Activated gamma-delta T cell (primary cell): Measurements from ENCODE around the gene TFEB.

ENCODE experiments used
- DNase-seq: peaks from one replicate; lab custom pipeline; 2025; lab: John Stamatoyannopoulos, UW

The TFEB gene

DNA sequence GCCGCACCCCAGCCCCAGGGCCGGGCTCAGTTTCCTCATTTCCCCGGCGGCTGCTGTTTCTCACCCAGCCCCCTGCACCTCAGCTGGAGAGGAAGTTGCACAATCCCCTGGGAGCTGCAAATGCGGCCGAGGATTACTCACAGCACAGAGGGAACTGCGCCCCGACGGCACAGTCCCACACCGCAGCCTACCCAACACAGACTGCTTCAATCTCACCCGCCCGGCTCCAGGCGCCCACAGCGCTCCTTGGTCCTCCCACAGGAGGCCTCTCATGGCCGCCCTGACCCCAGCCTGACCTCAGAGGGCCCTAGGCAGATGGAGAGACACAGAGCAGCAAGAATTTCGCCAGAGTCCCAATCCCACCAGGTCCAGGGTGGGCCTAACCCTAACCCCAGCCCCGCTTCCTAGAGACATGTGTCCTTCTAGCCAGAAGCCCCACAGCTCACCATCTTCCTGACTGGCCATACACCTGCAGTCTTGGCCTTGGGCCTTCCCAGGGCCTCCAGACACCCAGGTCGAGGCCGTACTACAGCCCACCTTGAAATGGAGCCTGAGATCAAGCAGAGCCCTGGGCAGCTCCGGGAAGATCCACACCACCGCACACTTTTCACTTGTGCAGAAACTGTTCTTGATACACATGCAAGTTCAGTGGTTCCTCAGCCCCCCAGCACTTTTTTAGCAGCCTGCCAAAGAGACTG, 11.7 kb downstream of the TFEB start:
- no peak for DNase-seq

DNA sequence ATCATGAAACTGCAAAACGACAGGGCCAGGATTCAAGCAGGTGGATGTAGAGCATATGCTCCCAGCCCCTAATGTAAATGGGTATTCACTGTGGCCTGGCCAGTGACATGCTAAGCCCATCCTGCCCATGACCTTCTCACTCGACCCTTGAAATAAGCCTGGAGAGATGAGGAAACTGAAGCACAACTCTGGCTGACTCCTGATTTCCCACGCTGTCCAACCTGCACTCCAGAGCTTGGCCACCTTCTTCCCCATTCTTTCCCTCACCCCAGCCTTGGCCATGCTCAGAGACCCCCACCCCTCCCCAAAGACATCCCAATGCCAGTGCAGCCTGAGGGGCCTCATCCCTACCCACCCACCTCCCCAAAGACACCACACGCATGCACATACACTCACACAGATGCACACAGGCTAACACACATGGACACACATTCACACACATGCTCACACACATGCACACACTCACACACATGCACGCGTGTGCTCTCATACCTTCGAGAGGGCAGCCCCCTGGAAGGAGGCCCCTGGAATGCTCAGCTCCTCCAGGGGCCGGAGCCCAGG, 12.4 kb downstream of the TFEB start:
- DNase-seq: no peak

DNA sequence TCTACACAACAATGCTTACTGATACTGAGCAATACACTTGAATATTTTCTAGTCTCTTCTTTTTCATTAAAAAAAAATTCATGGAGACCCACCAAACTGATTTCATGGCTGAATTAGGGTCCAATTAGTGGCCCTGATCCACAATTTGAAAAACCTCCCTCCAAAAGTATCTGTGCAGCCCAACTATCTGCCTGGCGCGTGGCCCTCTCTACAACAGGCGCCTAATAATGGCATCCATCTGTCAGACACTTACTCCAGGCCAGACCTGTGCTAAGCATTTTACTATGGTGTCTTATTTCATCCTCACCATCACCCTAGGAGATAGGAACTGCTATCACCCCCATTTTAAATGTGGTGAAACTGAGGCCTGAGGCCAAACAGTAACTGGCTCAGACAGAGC, 14.0 kb downstream of the TFEB start:
- DNase-seq: no peak

DNA sequence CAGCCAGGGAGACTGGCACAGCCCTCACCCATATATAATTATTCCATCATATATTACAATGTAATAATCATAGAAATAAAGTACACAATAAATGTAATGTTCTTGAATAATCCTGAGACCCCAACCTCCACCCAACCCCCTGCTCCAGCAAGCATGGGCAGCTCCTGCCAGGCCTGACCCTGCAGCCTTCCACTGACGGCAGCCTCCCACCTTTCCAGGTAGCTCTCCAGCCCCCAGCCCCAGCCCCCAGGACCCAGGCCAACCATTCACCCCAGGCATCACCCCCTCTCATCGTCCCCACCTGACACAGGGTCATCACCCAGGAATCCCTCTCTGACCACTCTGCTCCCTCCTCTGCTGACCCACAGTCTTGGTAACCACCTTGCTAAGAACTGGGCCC, 14.6 kb downstream of the TFEB start:
- DNase-seq: no peak

DNA sequence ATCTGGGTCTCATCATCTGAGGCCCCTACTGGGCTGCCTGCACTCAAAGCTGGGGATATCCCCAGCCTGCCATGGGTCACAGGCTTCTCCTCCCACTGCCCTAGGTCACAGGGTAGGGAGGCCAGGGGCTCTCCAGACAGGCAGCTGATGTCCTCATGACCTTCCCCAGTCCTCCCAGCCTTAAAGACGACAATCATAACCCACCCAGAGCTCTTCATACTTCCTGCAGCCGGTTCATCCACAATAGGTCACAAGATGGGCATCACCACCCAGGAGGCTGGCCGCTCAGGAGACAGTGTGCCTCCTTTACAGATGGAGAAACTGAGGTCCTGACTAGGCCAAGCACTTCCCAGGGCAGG, 15.2 kb downstream of the TFEB start:
- no peak for DNase-seq

DNA sequence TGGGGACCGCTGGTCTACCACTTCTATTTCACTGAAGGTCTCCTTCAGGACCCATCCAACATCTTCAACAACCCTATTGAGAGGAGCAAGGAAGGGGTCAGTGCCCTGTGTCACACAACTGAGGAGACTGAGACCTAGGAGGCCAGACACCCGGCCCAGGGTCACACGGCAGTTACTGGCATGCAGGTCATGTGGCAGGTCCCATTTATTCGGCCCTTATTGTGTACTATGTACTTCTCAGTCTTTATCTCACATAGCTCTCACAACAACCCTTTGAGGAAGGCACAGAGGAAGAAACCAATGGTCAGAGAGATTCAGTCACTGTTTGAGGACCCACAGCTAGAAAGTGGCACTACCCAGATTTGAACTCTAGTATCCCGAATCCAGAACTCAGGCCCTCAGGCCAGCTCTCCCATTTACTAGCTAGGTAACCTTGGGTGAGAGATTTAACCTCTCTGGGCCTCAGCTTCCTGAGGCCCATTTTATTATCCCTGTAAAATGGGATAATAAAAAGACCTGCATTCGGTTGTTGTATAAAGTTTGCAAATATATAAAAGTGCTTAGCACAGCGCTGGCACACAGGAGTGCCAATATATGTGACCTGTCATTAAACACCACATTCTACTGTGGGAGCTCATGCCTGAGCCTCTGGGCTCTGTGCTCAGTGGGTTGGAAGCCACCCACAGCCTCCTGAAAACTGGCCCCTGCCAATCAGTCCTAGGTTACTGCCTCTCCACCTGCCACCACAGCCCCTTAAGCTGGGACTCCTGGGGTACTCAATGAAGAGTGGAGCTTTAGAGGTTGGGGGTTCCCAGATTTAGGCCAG, 15.8 kb downstream of the TFEB start:
- no peak for DNase-seq

DNA sequence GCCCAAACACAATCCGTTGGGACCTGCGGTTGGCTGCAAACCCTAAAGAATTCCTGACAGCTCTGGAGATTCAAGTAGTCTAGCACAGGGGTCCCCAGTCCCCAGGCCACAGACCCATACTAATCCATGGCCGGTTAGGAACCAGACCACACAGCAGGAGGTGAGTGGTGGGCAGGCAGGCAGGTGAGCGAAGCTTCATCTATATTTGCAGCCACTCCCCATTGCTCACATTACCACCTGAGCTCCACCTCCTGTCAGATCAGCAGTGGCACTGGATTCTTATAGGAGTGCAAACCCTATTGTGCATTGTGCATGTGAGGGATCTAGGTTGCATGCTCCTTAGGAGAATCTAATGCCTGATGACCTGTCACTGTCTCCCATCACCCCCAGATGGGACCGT, 16.6 kb downstream of the TFEB start:
- DNase-seq: no peak

DNA sequence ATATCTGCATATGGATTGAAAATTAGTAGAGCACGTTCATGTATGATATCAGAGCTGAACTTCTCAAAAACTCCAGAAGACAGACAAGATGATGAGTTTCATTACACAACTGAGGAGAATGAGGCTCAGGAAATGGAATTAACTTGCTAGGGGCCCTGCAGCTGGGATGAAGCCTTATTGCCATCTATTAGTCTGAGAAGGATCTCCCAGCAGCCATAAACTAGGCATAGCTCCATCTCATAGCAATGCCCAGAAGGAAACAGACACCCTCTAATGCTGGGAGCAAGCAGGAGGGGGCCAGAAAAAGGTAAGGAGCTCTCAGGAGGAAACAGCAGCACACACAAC, 18.0 kb downstream of the TFEB start:
- no peak for DNase-seq

DNA sequence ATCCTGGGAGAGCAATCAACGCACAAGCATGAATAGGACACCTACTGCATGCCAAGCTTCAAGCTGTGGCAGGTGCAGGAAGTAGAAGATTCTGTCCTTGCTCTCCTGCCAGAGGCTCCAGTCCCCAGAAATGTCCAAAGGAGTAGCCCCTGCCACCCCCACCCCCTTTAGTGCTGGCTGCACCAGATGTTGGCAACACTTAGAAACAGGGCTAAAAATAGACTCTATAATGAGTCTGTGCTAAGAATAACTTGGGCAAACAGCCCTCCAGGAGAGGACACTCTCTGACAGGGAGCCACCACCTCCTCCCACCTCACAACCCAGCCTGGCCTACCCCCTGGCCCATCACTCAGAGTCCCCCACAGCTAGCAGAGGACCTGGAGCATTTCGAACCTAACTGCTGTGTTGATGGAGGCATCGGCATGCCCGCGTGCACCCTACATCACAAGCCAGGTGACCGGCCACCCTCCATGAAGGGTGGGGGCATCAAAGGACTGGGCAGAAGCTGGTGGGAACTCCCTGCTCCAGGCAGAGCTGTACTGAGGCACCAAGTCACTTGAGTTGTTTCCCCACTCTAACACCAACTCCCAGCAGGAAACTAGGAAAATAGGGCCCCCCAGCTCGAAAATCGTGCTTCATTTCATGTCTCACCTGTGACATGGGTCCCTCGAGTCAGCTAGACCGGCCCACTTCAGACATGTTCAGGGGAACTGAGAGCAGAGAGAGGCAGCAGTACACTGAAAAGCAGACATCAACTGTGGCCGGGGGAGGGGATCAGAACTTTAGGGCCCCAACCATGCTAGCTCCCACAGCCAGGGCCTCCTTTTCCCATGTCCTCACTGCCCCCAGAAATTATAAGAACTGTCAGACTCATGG, 18.7 kb downstream of the TFEB start:
- no peak for DNase-seq

DNA sequence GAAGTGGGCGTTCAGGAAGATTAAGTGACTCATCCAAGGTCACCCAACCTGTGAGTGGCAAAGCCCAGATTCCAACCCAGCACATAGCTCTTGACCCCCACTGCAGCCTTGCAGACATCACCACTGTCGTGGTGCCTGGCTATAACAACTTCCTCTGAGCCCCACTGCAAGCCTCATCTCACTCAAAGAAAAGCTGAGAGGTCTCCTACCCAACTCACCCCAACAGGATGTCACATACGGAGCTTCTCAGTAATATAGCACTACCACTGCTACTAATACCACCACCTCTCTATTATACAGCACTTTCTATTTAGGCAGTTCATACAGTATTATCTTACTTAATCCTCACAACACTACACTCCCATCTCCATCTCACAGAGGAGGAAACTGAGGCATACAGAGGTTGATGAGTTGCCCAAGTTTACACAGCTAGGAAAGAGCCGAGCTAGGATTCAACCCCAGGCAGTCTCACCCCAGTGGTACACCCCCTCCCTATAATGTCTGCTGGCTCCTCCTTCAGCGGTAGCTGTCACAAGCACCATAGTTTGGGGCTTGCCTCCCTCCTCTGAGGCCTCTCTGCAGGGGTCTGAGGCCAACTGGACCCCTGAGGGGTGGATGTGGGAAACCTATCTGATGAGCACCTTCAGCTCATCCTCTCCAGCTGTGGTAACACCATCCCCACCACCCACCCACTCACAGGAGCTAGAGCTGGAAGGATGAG, 19.5 kb downstream of the TFEB start:
- DNase-seq: no peak

DNA sequence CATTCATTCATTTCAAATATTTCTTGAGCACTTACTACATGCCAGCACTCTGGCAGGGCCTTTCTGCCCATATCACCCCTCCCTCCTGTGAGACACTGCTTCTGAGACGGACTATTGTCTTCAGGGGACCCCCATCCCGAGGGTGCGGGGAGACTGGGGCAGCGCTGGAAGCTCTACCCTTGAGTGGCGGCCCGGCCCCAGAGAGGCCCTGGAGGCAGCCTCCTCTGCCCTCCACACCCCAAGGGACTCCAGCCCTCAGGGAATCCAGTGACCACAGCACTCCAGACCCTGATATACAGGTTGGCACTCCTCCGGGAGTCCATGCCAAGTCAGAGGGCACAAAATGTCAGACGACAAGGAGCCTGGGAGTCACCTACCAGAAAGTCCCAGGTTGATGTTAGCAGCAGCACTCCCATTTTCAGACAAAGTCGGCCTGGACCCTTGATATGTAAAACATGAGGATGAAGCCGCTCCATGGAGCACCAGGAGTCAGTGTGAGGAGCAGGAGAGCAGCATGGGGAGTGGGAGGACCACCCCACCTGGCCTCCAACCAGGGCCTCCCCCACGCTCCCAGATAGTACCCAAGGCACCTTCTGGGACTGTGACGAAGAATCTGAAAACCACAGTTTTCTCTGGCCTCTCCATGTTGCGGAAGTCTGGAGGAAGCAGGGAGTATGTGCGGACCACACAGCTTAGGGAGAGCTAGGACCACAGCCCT, 20.7 kb downstream of the TFEB start:
- no peak for DNase-seq

DNA sequence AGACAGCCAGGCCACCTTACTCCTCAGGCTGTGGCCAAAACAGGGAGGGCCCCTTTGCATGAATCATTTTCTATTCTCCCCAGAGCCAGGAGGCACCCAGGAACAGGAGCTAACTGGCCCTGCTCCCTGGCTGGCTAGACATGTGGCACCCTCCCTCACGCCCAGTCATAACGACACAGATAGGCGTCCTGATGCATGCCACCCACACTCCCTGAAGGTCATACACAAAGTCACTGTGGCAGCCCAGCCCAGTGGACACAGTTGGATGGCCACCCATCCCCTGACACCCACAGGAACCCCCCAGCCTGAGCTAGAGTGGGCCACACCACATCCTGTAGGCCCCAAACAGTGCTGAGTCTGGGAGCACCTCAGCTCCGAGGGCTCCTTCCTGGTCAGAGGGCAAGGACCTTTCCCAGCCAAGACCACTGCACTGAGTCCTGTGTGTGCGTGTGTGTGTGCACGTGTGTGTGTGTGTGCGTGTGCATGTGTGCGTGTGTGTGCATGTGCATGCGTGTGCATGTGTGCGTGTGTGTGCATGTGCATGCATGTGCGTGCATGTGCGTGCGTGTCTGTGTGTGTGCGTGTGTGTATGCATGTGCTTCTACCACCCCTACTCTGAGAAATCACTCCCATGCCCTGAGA, 21.6 kb downstream of the TFEB start:
- DNase-seq: no peak

DNA sequence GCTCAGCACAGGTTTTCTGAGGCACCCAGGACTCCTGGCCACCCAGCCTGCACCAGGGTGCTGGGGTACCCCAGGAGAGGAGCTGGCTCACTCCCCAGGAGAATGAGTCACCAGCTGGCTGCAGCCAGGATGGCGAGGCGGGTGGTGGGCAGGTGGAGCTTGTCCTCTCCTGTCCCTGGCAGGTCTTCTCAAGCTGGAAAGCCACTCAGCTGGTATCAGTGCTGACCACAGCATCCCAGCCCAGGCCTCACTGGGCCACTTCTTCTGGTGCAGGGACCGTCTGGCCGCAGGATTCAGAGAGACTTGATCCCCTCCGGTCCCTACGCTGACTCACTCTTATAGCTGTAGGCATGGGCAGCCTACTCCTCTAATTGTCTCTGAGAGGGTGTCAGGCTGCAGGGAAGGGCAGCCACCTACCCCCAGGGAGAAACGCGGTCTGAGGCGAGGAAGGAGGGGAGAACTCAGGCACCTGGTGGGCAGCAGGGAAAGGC, 22.2 kb downstream of the TFEB start:
- no peak for DNase-seq

DNA sequence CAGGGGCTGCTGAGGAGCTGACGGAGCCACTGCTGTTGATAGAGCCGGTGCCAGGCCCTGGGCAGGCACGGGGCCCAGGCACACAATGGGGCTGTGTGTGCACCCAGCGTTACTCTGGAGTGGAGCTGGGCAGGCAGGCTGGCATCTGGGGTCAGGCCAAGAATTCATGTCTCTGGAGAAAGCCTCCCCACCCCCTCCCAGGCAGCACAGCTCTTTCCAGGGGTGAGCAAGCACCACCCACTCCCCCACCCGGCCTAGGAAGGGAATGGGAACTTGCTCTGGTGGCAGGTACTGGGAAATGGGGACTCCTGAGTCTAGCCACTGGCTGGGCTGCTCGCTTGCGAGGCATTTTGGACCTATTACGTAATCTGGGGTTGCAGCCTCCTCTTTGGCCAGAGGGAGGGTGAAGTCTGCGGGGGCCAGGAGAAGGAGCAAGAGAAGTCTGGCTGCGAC, 22.7 kb downstream of the TFEB start:
- DNase-seq: no peak

DNA sequence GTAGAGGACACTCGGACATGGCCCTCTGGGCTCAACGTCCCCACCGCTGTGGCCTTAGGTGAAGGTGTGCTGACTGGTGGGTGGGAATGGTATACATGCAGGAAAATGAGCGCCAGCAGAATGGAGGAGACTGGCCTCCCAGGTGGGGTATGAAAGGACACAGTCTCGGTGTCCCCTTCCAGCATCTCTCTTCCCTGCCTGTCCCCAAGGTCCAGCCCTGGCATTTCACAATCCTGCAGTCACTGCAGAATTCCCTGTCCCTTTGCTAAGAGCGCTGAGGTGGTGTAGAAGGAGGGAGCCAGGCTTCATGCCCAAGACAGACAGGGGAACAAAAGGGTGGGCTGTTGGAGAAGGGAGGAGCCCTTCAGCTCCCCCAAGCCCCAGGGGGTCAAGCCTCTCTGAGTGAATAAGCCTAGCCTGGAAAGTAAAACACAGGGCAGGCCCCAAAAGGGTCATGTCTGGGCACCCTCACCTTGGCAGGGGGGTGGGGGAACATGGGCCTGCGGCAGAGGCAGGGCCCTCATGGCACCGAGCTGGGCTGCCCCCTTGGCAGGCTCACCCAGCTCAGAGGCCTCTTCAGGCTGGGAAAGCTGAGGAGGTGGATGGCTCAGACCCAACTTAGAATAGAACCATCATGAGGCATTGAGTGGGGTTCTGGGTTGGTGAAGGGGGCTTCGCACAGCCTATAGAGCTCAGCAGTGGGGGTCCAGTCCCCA, 23.9 kb downstream of the TFEB start:
- no peak for DNase-seq

DNA sequence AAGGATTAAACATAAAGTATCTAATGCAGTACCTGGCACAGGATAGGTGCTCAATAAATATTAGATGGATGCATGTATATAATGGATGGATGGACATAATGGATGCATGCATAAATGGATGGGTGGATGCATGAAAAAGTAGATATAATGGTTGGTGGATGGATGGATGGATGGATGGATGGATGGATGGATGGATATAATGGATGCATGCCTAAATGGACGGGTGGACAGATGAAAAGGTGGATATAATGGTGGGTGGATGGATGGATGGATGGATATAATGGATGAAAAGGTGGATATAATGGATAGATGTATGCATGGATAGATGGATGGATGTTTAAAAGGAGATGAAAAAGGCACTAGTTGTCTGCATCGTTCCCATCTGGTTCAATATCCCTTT, 26.0 kb downstream of the TFEB start:
- no peak for DNase-seq

DNA sequence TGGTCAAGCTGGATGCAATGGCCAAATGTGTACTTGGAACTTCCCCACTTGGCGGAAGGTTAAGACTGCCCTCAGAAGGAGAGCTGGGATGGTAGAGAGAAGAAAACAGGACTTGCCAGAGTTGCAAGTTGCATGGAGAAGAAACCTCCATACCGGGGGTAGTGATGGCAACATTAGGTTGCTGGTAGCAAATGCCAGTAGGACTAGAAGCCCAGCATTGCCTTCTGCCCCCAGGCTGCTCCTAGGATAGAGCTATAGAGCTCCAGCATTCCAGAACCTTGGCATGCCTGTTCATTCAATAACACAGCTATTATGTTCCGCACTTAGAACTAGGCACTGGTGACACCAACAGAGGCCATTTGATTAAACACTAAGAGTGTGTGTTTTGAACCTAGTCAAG, 26.6 kb downstream of the TFEB start:
- DNase-seq: no peak

DNA sequence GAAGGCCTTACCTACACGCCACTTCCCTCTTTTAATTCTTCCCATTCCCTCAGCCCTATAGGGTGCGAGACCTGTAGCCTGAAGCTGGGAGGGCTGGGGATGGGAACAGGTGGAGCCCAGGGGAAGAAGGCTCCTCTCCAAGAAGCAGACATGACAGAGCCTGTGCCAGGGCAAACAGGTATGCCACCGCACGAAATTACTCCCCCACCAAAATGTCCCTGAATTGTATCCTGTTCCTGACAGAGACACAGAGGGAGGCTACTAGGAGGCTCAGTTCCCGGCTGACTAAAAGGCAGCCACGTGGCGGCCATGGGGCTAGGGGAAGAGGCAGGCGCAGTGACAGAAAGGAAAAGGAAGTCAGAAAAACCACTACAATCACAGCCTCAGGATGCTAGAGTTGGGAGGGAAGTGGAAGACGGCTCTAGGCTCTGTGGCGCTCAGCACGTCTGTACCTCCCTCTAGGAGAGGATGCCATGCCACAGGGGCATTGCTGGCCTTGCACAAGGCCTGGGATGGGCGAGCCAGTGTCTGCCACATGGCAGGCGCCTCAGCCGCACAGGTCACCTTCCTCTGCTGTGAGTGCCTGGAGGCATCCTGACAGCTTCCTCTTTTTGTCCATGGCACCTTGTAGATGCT, 27.7 kb downstream of the TFEB start:
- DNase-seq: no peak

DNA sequence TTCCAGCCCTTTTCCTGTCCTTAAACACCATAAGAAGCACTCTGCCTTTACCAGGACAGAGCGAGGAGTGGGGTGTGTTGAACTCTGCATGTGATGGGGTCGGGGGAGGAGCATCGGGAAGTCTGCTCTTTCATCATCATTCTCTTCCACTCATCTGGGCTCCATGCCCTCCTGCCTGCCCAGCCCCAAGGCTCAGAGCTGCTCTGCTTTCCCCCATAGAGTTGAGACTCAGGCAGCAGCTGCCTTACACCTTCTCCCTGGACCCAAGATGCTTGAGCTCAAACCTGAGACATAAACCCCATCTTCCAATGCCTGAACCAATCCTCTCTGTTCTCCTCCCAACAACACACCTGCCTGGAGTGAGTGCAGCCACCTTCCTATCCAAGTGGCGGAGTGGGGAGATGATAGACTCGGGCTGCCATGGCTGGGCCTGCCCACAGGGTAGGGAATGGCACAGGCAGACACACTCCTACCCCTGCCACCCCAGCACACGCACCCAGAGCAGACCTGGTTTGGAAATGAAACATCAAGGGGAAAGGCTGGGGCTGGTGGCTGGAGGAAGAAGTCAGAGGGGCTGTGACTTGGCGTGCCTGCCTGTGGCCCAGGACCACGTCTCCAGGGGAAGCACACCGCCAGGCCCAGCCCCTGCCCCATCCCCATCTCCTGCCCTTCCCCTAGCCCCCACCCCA, 28.4 kb downstream of the TFEB start:
- no peak for DNase-seq
